ENCODE results near the gene FOXJ2.
"Not testable (repeated sequence)": the region's sequence is repeated elsewhere in the genome, so short reads cannot be mapped to it uniquely, and the experiment has no call there.

The FOXJ2 gene

GRCh38 chr12:8071820-8072219 lies 39.3 kb downstream of the FOXJ2 start:
- DNase-seq, result not testable (repeated sequence)

GRCh38 chr12:8075935-8076334 lies 43.4 kb downstream of the FOXJ2 start:
- no peak for DNase-seq

GRCh38 chr12:8076366-8076765 lies 43.9 kb downstream of the FOXJ2 start:
- DNase-seq, result no peak

GRCh38 chr12:8077207-8077606 lies 44.7 kb downstream of the FOXJ2 start:
- no peak for DNase-seq

- no peak for DNase-seq
Measured at GRCh38 chr12:8078398-8078797, 45.9 kb downstream of the FOXJ2 start.

- no peak for DNase-seq
Measured at GRCh38 chr12:8078916-8079315, 46.4 kb downstream of the FOXJ2 start.

GRCh38 chr12:8080120-8080519 lies 47.6 kb downstream of the FOXJ2 start:
- no peak for DNase-seq

- DNase-seq, result no peak
Measured at GRCh38 chr12:8081251-8081920, 48.9 kb downstream of the FOXJ2 start.

GRCh38 chr12:8082808-8083100 lies 50.2 kb downstream of the FOXJ2 start:
- no peak for DNase-seq

GRCh38 chr12:8084351-8084750 lies 51.8 kb downstream of the FOXJ2 start:
- not testable (repeated sequence) for DNase-seq

GRCh38 chr12:8087666-8088065 lies 55.1 kb downstream of the FOXJ2 start:
- DNase-seq, result no peak

GRCh38 chr12:8088574-8088973 lies 56.1 kb downstream of the FOXJ2 start:
- no peak for DNase-seq

GRCh38 chr12:8089277-8089676 lies 56.8 kb downstream of the FOXJ2 start:
- not testable (repeated sequence) for DNase-seq

GRCh38 chr12:8089716-8090115 lies 57.2 kb downstream of the FOXJ2 start:
- no peak for DNase-seq

GRCh38 chr12:8093291-8093690 lies 60.8 kb downstream of the FOXJ2 start:
- DNase-seq, result no peak

- DNase-seq, result no peak
Measured at GRCh38 chr12:8096281-8096915, 63.9 kb downstream of the FOXJ2 start.

GRCh38 chr12:8099235-8099634 lies 66.7 kb downstream of the FOXJ2 start:
- DNase-seq, result no peak

Measured in GOT3 (cell line).